Measurements from ENCODE around the gene MLLT6.

DNA sequence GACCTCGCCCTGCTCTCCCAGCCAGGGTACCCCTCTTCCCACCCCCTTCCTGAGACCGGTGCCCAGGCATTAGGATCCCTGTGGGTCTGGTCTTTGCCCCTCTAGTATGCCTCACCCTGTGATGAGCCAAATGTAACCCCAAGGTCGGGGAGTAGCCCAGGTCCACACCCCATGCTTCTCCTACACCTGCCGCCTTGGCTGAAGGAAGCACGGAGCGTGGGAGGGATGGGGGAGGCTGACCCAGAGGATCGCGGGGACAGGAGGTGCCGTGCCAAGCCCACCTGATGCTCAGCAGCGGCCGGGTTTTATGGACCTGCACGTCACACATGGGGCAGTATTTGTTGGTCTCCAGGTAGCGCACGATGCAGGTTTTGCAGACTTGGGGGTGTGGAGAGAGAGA, 34.2 kb downstream of the MLLT6 start:
- TF ChIP-seq, protein P1, sequence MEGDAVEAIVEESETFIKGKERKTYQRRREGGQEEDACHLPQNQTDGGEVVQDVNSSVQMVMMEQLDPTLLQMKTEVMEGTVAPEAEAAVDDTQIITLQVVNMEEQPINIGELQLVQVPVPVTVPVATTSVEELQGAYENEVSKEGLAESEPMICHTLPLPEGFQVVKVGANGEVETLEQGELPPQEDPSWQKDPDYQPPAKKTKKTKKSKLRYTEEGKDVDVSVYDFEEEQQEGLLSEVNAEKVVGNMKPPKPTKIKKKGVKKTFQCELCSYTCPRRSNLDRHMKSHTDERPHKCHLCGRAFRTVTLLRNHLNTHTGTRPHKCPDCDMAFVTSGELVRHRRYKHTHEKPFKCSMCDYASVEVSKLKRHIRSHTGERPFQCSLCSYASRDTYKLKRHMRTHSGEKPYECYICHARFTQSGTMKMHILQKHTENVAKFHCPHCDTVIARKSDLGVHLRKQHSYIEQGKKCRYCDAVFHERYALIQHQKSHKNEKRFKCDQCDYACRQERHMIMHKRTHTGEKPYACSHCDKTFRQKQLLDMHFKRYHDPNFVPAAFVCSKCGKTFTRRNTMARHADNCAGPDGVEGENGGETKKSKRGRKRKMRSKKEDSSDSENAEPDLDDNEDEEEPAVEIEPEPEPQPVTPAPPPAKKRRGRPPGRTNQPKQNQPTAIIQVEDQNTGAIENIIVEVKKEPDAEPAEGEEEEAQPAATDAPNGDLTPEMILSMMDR (IDR thresholded peaks at IDR 0.05): no peak
- TF ChIP-seq POLR2A (IDR thresholded peaks at IDR 0.05): no peak

Data from ovary (tissue), 3 donors.